K562 (cell line): Measurements from ENCODE around the gene PGAP3. TPM values are rescaled to one million over a fixed set of nuclear protein-coding genes. Genes with fewer than 3 reads are reported as not detected.

ENCODE experiments used
- DPF2 ChIP-seq: fragments of 450-650 bp; IDR thresholded peaks from 2 replicates; pipeline ENCODE4 v1.6.1; 2016
- HNRNPL ChIP-seq: fragments of 200-400 bp; formaldehyde crosslinking; IDR thresholded peaks from 2 replicates; pipeline ENCODE4 v1.6.1; 2017; ENCODE audit warnings: low read depth, mild to moderate bottlenecking, low read length
- MYBL2 ChIP-seq, 2 experiments: fragments of 450-650 bp in 1 of 2; sonication (generic) in 1 of 2; formaldehyde crosslinking in 1 of 2; IDR thresholded peaks; 2 replicates each; pipeline versions ENCODE4 v1.6.1 to v1.8.1; 2017 to 2022; ENCODE audit warnings: borderline replicate concordance in 1 of 2, inconsistent platforms in 1 of 2, low read depth in 1 of 2, mild to moderate bottlenecking in 1 of 2, missing genetic modification reagents in 1 of 2, moderate library complexity in 1 of 2
- NBN ChIP-seq: fragments of 450-650 bp; IDR thresholded peaks from 2 replicates; pipeline ENCODE4 v1.6.1; 2016; ENCODE audit warnings: low read depth, mild to moderate bottlenecking
- NRF1 ChIP-seq, 2 experiments: fragments of 450-650 bp; IDR thresholded peaks in 1 of 2; conservative IDR thresholded peaks in 1 of 2; 2 replicates each; pipeline ENCODE4 v1.6.1; 2014; ENCODE audit warnings: mild to moderate bottlenecking in 2 of 2
- RBM25 ChIP-seq: fragments of 200-400 bp; formaldehyde crosslinking; IDR thresholded peaks from 2 replicates; pipeline ENCODE4 v1.6.1; 2018; ENCODE audit warnings: low read length, low read depth, moderate library complexity; ENCODE audit not compliant: severe bottlenecking
- RCOR1 ChIP-seq, 2 experiments: IDR thresholded peaks; 2 replicates each; pipeline ENCODE4 v1.6.1; 2012; ENCODE audit warnings: low read depth in 2 of 2, low read length in 2 of 2, borderline replicate concordance in 1 of 2, improper control_type of control experiment in 1 of 2
- RFX1 ChIP-seq: fragments of 450-650 bp; IDR thresholded peaks from 2 replicates; pipeline ENCODE4 v1.6.1; 2016; ENCODE audit warnings: mild to moderate bottlenecking, moderate library complexity
- TEAD4 ChIP-seq, 2 experiments: sonication (generic) in 1 of 2; formaldehyde crosslinking in 1 of 2; IDR thresholded peaks; 2 replicates each; pipeline versions ENCODE4 v1.6.1 to v1.8.0; 2012 to 2022; ENCODE audit warnings: borderline replicate concordance in 1 of 2, inconsistent platforms in 1 of 2, low read length in 1 of 2, mild to moderate bottlenecking in 1 of 2, missing genetic modification reagents in 1 of 2
- ZNF217 ChIP-seq: sonication (generic); formaldehyde crosslinking; IDR thresholded peaks from 2 replicates; pipeline ENCODE4 v1.8.0; 2022; ENCODE audit warnings: mild to moderate bottlenecking, missing genetic modification reagents
- ZNF668 ChIP-seq: fragments of 250-450 bp; sonication (Bioruptor Pico); IDR thresholded peaks from 2 replicates; pipeline ENCODE4 v1.8.0; 2022; ENCODE audit warnings: mild to moderate bottlenecking, inconsistent platforms
- polyA plus RNA-seq, 8 experiments: library from polyadenylated mRNA; depleted of rRNA in 4 of 8; stranded (reverse) in 5 of 8; unstranded in 3 of 8; fragments of >200 nt; fragmentation: Nextera tagmentation in 2 of 8; fragmentation: Illumina TruSeq in 1 of 8; extraction: Ambion mirVana in 2 of 8; extraction: Trizol in 1 of 8; gene quantifications; 2 replicates each; pipeline versions ENCODE4 v1.2.1 to v1.2.3, GENCODE V29; 2011 to 2014; ENCODE audit warnings: inconsistent platforms in 1 of 8, missing spikeins in 1 of 8
- total RNA-seq, 7 experiments: library from RNA; depleted of rRNA in 6 of 7; stranded (reverse); fragments of >200 nt in 6 of 7; fragmentation: Illumina TruSeq in 2 of 7; extraction: Trizol in 2 of 7; gene quantifications; 2 replicates each; pipeline versions ENCODE4 v1.2.1 to v1.2.3, GENCODE V29; 2011 to 2021; ENCODE audit warnings: low replicate concordance in 1 of 7
- TF ChIP-seq, protein P1 (sequence below): sonication (generic); formaldehyde crosslinking; IDR thresholded peaks from 2 replicates; pipeline ENCODE4 v1.9.0; 2022; ENCODE audit warnings: mild to moderate bottlenecking, missing genetic modification reagents
- TF ChIP-seq, protein P2 (sequence below): fragments of 250-450 bp; sonication (Bioruptor Pico); IDR thresholded peaks from 2 replicates; pipeline ENCODE4 v1.5.0; 2021
- TF ChIP-seq, protein P3 (sequence below): fragments of 250-450 bp; sonication (Bioruptor Pico); IDR thresholded peaks from 2 replicates; pipeline ENCODE4 v1.4.0; 2020
- TF ChIP-seq, protein P4 (sequence below): sonication (generic); formaldehyde crosslinking; IDR thresholded peaks from 2 replicates; pipeline ENCODE4 v1.8.0; 2022; ENCODE audit warnings: missing genetic modification reagents, mild to moderate bottlenecking, borderline replicate concordance
- TF ChIP-seq, protein P5 (sequence below): fragments of 450-650 bp; IDR thresholded peaks from 2 replicates; pipeline ENCODE4 v1.6.1; 2016; ENCODE audit warnings: antibody characterized with exemption

Gene PGAP3
- total and polyA plus RNA-seq, 9 of the 15 experiments (the other 6 are each of a cell fraction or from before 2014, with no cell fraction given) = 0.38 to 9.4 (median 4.5) TPM

DNA sequence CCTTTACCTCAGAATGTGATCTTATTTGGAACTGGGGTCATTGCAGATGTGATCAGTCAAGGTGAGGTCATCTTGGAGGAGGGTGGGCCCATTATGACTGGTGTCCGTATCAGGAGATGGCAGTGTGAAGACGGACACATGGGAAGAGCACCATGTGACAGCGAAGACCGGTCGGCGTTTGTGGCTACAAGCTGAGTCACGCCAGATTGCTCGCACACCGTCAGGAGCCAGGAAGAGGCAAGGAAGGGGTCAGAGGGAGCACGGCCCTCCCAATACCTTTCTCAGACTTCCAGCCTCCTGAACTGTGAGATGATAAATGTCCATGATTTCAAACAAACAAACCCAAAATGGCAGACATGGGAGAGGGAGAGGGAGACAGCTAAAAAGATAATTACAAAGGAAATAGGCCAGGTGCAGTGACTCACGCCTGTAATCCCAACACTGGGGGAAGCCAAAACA, 37.7 kb downstream of the PGAP3 start (continued):
- TF ChIP-seq NRF1 (conservative IDR thresholded peaks at IDR 0.05 in 1 of 2, IDR thresholded peaks at IDR 0.05 in 1 of 2) (peak; percentile 46 to 64), HNRNPL (no peak), RBM25 (no peak), TEAD4 (IDR thresholded peaks at IDR 0.05; ENCODE audit: low read length) (peak; percentile 67; the same call in 1 of the 2 replicates), TEAD4 (CRISPR knock-in tag; IDR thresholded peaks at IDR 0.05; ENCODE audit: borderline replicate concordance) (no peak), RCOR1 (IDR thresholded peaks at IDR 0.05; ENCODE audit: borderline replicate concordance in 1 of 2, low read depth in 2 of 2, low read length in 2 of 2) (peak in 1 of 2 experiments; percentile 83; a peak in 2 of 4 replicates), DPF2 (peak; percentile 91), ZNF668 (CRISPR knock-in tag) (no peak), ZNF217 (CRISPR knock-in tag) (no peak), RFX1 (no peak), MYBL2 (IDR thresholded peaks at IDR 0.05; ENCODE audit: low read depth) (no peak), MYBL2 (CRISPR knock-in tag; IDR thresholded peaks at IDR 0.05; ENCODE audit: borderline replicate concordance) (no peak), NBN (peak; percentile 91)
- TF ChIP-seq, protein P1, sequence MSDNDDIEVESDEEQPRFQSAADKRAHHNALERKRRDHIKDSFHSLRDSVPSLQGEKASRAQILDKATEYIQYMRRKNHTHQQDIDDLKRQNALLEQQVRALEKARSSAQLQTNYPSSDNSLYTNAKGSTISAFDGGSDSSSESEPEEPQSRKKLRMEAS (CRISPR knock-in tag) = peak; percentile 91
- TF ChIP-seq, protein P2, sequence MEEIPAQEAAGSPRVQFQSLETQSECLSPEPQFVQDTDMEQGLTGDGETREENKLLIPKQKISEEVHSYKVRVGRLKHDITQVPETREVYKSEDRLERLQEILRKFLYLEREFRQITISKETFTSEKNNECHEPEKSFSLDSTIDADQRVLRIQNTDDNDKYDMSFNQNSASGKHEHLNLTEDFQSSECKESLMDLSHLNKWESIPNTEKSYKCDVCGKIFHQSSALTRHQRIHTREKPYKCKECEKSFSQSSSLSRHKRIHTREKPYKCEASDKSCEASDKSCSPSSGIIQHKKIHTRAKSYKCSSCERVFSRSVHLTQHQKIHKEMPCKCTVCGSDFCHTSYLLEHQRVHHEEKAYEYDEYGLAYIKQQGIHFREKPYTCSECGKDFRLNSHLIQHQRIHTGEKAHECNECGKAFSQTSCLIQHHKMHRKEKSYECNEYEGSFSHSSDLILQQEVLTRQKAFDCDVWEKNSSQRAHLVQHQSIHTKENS (CRISPR knock-in tag) = no peak
- TF ChIP-seq, protein P3, sequence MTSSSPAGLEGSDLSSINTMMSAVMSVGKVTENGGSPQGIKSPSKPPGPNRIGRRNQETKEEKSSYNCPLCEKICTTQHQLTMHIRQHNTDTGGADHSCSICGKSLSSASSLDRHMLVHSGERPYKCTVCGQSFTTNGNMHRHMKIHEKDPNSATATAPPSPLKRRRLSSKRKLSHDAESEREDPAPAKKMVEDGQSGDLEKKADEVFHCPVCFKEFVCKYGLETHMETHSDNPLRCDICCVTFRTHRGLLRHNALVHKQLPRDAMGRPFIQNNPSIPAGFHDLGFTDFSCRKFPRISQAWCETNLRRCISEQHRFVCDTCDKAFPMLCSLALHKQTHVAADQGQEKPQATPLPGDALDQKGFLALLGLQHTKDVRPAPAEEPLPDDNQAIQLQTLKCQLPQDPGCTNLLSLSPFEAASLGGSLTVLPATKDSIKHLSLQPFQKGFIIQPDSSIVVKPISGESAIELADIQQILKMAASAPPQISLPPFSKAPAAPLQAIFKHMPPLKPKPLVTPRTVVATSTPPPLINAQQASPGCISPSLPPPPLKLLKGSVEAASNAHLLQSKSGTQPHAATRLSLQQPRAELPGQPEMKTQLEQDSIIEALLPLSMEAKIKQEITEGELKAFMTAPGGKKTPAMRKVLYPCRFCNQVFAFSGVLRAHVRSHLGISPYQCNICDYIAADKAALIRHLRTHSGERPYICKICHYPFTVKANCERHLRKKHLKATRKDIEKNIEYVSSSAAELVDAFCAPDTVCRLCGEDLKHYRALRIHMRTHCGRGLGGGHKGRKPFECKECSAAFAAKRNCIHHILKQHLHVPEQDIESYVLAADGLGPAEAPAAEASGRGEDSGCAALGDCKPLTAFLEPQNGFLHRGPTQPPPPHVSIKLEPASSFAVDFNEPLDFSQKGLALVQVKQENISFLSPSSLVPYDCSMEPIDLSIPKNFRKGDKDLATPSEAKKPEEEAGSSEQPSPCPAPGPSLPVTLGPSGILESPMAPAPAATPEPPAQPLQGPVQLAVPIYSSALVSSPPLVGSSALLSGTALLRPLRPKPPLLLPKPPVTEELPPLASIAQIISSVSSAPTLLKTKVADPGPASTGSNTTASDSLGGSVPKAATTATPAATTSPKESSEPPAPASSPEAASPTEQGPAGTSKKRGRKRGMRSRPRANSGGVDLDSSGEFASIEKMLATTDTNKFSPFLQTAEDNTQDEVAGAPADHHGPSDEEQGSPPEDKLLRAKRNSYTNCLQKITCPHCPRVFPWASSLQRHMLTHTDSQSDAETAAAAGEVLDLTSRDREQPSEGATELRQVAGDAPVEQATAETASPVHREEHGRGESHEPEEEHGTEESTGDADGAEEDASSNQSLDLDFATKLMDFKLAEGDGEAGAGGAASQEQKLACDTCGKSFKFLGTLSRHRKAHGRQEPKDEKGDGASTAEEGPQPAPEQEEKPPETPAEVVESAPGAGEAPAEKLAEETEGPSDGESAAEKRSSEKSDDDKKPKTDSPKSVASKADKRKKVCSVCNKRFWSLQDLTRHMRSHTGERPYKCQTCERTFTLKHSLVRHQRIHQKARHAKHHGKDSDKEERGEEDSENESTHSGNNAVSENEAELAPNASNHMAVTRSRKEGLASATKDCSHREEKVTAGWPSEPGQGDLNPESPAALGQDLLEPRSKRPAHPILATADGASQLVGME (CRISPR knock-in tag) = no peak
- TF ChIP-seq, protein P4, sequence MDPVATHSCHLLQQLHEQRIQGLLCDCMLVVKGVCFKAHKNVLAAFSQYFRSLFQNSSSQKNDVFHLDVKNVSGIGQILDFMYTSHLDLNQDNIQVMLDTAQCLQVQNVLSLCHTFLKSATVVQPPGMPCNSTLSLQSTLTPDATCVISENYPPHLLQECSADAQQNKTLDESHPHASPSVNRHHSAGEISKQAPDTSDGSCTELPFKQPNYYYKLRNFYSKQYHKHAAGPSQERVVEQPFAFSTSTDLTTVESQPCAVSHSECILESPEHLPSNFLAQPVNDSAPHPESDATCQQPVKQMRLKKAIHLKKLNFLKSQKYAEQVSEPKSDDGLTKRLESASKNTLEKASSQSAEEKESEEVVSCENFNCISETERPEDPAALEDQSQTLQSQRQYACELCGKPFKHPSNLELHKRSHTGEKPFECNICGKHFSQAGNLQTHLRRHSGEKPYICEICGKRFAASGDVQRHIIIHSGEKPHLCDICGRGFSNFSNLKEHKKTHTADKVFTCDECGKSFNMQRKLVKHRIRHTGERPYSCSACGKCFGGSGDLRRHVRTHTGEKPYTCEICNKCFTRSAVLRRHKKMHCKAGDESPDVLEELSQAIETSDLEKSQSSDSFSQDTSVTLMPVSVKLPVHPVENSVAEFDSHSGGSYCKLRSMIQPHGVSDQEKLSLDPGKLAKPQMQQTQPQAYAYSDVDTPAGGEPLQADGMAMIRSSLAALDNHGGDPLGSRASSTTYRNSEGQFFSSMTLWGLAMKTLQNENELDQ (CRISPR knock-in tag) = no peak
- TF ChIP-seq, protein P5, sequence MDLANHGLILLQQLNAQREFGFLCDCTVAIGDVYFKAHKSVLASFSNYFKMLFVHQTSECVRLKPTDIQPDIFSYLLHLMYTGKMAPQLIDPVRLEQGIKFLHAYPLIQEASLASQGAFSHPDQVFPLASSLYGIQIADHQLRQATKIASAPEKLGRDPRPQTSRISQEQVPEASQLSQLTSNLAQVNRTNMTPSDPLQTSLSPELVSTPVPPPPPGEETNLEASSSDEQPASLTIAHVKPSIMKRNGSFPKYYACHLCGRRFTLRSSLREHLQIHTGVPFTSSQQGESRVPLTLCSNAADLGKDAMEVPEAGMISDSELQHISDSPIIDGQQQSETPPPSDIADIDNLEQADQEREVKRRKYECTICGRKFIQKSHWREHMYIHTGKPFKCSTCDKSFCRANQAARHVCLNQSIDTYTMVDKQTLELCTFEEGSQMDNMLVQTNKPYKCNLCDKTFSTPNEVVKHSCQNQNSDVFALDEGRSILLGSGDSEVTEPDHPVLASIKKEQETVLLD = peak; percentile 81
